Right atrium auricular region (tissue), 2 donors: ENCODE measurements around the gene PRX. TPM values are rescaled to one million over a fixed set of nuclear protein-coding genes. Genes with fewer than 3 reads are reported as not detected.

ENCODE experiments used
- DNase-seq: peaks from one replicate; pipeline ENCODE4 v3.0.0-alpha.2; 2019; ENCODE audit warnings: low spot score
- H3K27ac ChIP-seq, 2 donors: fragments of 200-600 bp; sonication (generic); 1 replicate in 1 of 2; 2 replicates in 1 of 2; pipeline ENCODE4 v1.5.1; 2016 to 2019
- H3K27me3 ChIP-seq, 2 donors: fragments of 200-600 bp; sonication (generic); one replicate each; pipeline versions ENCODE4 v1.5.1 to v1.6.0; 2017 to 2019
- H3K36me3 ChIP-seq: fragments of 200-600 bp; sonication (generic); one replicate; pipeline ENCODE4 v1.5.1; 2016
- H3K4me1 ChIP-seq, 2 donors: fragments of 200-600 bp; sonication (generic); one replicate each; pipeline versions ENCODE4 v1.5.1 to v1.6.0; 2017 to 2019
- H3K4me3 ChIP-seq, 2 donors: fragments of 200-600 bp; sonication (generic); 1 replicate in 1 of 2; 2 replicates in 1 of 2; pipeline ENCODE4 v1.5.1; 2017 to 2019; ENCODE audit warnings: mild to moderate bottlenecking in 1 of 2, moderate library complexity in 1 of 2
- H3K9me3 ChIP-seq, 2 donors: fragments of 200-600 bp; sonication (generic); one replicate each; pipeline ENCODE4 v1.5.1; 2019
- total RNA-seq, 2 donors: library from RNA; depleted of rRNA; stranded (reverse); fragments of >200 nt; gene quantifications; one replicate each; pipeline ENCODE4 v1.1.0, GENCODE V29; 2016
- TF ChIP-seq, protein P1 (sequence below), 2 donors: fragments of 200-600 bp; sonication (generic); IDR thresholded peaks; one replicate each; pipeline ENCODE4 v1.5.1; 2019; ENCODE audit warnings: antibody characterized with exemption in 2 of 2

PRX gene
- total RNA-seq, 2 donors from 2014 or later = 4.8 to 5.1 TPM

- DNase-seq = no peak
- Histone ChIP-seq H3K27ac (no peak overlapping the region), H3K36me3 (no peaks in the 10 kb centered on the region), H3K4me1 (no peaks in the 10 kb centered on the region), H3K9me3 (no peaks in the 10 kb centered on the region), H3K4me3 (no peak overlapping the region), H3K27me3 (no peaks in the 10 kb centered on the region)
- TF ChIP-seq, protein P1, sequence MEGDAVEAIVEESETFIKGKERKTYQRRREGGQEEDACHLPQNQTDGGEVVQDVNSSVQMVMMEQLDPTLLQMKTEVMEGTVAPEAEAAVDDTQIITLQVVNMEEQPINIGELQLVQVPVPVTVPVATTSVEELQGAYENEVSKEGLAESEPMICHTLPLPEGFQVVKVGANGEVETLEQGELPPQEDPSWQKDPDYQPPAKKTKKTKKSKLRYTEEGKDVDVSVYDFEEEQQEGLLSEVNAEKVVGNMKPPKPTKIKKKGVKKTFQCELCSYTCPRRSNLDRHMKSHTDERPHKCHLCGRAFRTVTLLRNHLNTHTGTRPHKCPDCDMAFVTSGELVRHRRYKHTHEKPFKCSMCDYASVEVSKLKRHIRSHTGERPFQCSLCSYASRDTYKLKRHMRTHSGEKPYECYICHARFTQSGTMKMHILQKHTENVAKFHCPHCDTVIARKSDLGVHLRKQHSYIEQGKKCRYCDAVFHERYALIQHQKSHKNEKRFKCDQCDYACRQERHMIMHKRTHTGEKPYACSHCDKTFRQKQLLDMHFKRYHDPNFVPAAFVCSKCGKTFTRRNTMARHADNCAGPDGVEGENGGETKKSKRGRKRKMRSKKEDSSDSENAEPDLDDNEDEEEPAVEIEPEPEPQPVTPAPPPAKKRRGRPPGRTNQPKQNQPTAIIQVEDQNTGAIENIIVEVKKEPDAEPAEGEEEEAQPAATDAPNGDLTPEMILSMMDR (IDR thresholded peaks at IDR 0.05) = no peak
These were observed 29.4 kb downstream of the PRX start for GRCh38 chr19:40383668-40384248.

- no peaks in the 10 kb centered on the region for H3K27me3 ChIP-seq
- DNase-seq = no peak
- no peaks in the 10 kb centered on the region for H3K9me3 ChIP-seq
- TF ChIP-seq, protein P1 (IDR thresholded peaks at IDR 0.05) = no peak
- no peaks in the 10 kb centered on the region for H3K4me1 ChIP-seq
- H3K27ac ChIP-seq = no peak overlapping the region
- H3K4me3 ChIP-seq = no peak overlapping the region
- H3K36me3 ChIP-seq = peaks cover 4% of the 10 kb centered on the region
These were observed 31.9 kb downstream of the PRX start for GRCh38 chr19:40381321-40381720.

- H3K27me3 ChIP-seq = no peaks in the 10 kb centered on the region
- no peaks in the 10 kb centered on the region for H3K4me1 ChIP-seq
- peaks cover 12% of the 10 kb centered on the region for H3K36me3 ChIP-seq
- H3K27ac ChIP-seq = no peak overlapping the region
- no peak for DNase-seq
- TF ChIP-seq, protein P1 (IDR thresholded peaks at IDR 0.05) = no peak
- no peak overlapping the region for H3K4me3 ChIP-seq
- H3K9me3 ChIP-seq = no peaks in the 10 kb centered on the region
These were observed 32.8 kb downstream of the PRX start for GRCh38 chr19:40380199-40381037.

DNA sequence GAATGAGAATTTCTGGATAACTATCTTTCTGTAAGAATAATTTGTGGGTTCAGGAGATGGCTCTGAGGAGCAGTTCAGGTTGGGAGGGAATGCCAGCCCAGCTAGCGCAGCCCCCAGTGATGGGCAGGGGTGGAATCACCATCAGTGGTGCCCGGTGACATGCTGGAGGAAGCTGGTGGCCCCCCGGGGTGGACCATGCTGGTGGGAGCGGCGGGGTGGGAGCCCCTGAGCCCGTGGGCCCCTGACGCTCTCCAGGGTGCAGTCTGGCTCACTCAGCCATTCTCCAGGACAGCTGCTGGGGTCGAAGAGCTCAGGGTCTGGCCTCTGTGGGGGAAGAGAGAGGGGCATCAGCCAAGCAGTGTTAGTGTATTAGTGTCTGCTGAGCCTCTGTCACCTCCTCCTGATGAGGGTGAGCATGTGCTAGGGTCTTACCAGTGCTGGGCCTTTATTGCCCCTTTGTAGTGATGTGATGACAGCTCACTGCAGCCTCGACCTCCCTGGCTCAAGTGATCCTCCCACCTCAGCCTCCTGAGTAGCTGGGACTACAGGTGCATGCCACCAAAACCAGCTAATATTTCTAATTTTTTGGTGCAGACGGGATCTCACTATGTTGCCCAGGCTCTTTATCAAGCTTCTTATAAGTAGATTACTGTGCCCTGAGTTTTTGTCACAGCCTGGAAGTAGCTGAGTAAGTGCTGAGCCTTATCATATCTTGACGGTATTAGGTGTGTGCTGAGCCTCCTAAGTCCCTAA, 33.6 kb downstream of the PRX start:
- TF ChIP-seq, protein P1 (IDR thresholded peaks at IDR 0.05) = no peak
- Histone ChIP-seq H3K27ac (no peak overlapping the region), H3K27me3 (no peaks in the 10 kb centered on the region), H3K4me1 (no peaks in the 10 kb centered on the region), H3K36me3 (peaks cover 18% of the 10 kb centered on the region), H3K4me3 (no peak overlapping the region), H3K9me3 (no peaks in the 10 kb centered on the region)
- no peak for DNase-seq

DNA sequence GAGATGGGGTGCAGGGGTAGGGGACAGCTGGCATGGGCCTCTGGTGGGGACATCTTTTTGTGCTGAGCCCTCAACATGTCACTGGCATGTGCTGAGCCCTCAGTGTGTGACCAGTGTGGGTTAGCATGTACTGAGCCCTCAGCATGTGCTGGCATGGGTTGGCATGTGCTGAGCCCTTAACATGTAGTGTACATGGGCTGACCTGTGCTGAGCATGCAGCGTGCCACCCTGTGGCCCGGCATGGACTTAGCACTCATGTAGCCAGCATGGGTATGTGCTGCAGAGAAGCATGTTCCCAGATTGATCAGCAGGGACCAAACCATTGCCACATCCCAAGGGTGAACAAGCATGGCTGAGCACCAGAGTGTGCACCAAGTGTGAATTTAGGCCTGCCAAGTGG, 34.7 kb downstream of the PRX start:
- no peaks in the 10 kb centered on the region for H3K9me3 ChIP-seq
- H3K4me1 ChIP-seq = no peaks in the 10 kb centered on the region
- TF ChIP-seq, protein P1 (IDR thresholded peaks at IDR 0.05) = no peak
- H3K36me3 ChIP-seq = peaks cover 29% of the 10 kb centered on the region
- no peak overlapping the region for H3K27ac ChIP-seq
- H3K27me3 ChIP-seq = no peaks in the 10 kb centered on the region
- DNase-seq = no peak
- no peak overlapping the region for H3K4me3 ChIP-seq
